Heart right ventricle (tissue), 16 donors: ENCODE measurements around the gene ZC3H12C. TPM values are rescaled to one million over a fixed set of nuclear protein-coding genes. Genes with fewer than 3 reads are reported as not detected.

Experiments
- ATAC-seq, 8 donors: fragments of 200-7000 bp; cut with Tn5 transposase; one replicate each; pipeline ENCODE4 v1.9.1; 2020; ENCODE audit warnings: mild to moderate bottlenecking in 8 of 8, moderate library complexity in 8 of 8, moderate number of reproducible peaks in 1 of 8
- DNase-seq, 2 donors: peaks; one replicate each; pipeline ENCODE4 v3.0.0-alpha.2; 2020
- H3K27ac ChIP-seq, 10 donors: fragments of 200-600 bp; sonication (generic) in 2 of 10; one replicate each; pipeline versions ENCODE4 v1.5.0 to v1.8.0; 2020 to 2022; ENCODE audit warnings: mild to moderate bottlenecking in 3 of 10
- H3K27me3 ChIP-seq, 7 donors: fragments of 200-600 bp; one replicate each; pipeline ENCODE4 v1.8.0; 2021 to 2022; ENCODE audit warnings: mild to moderate bottlenecking in 2 of 7
- H3K36me3 ChIP-seq, 9 donors: fragments of 200-600 bp; sonication (generic) in 1 of 9; one replicate each; pipeline versions ENCODE4 v1.5.0 to v1.8.0; 2020 to 2022; ENCODE audit warnings: mild to moderate bottlenecking in 2 of 9
- H3K4me1 ChIP-seq, 9 donors: fragments of 200-600 bp; sonication (generic) in 1 of 9; one replicate each; pipeline versions ENCODE4 v1.5.0 to v1.8.0; 2020 to 2022; ENCODE audit warnings: mild to moderate bottlenecking in 4 of 9
- H3K4me3 ChIP-seq, 10 donors: fragments of 200-600 bp; sonication (generic) in 2 of 10; one replicate each; pipeline versions ENCODE4 v1.5.0 to v1.8.0; 2020 to 2022; ENCODE audit warnings: mild to moderate bottlenecking in 7 of 10, moderate library complexity in 2 of 10
- H3K9me3 ChIP-seq, 11 donors: fragments of 200-600 bp in 10 of 11; sonication (generic) in 2 of 11; one replicate each; pipeline versions ENCODE4 v1.5.0 to v1.8.0; 2013 to 2022; ENCODE audit warnings: mild to moderate bottlenecking in 2 of 11, control low read depth in 1 of 11, moderate library complexity in 1 of 11
- WGBS, 2 donors: extraction: QIAGEN DNeasy Blood & Tissue Kit; methylation state at CpG; one replicate each; pipeline ENCODE4 v1.1.7; 2013; ENCODE audit warnings: inconsistent platforms in 1 of 2; 5-methylcytosine and 5-hydroxymethylcytosine counted together
- intact Hi-C, 10 donors: fragments of 100-400 bp; cut with DNase I; formaldehyde crosslinking; loops; one replicate each; pipeline versions ENCODE4 v1.11.1 to v1.14.2; 2022
- polyA plus RNA-seq, 2 donors: library from polyadenylated mRNA; stranded (reverse); fragments of 200-250 nt; gene quantifications; one replicate each; pipeline ENCODE4 v1.2.3, GENCODE V29; 2013
- total RNA-seq, 10 donors: library from RNA; stranded (reverse); fragmentation: NEBNext Ultra II Directional in 3 of 10; extraction: Animal tissue kit (Norgen Biotek cat#: 25700) in 3 of 10; gene quantifications; one replicate each; pipeline versions ENCODE4 v1.2.1 to v1.2.4, GENCODE V29; 2021 to 2023
- TF ChIP-seq, protein P1 (sequence below), 9 donors: fragments of 200-600 bp; sonication (generic) in 2 of 9; IDR thresholded peaks; one replicate each; pipeline versions ENCODE4 v1.5.0 to v1.8.0; 2021 to 2022; ENCODE audit warnings: antibody characterized with exemption in 9 of 9, mild to moderate bottlenecking in 5 of 9, moderate library complexity in 1 of 9
- donor health status: Arrhythmogenic right ventricular cardiomyopathy.
- donor health status: ischemic (EF 13 %, LVEDD 7.1; RV severe dilation, severe dysfunction).
- donor health status: healthy with polysubstance abuse.
- donor health status: DM: no; HTN: yes; CAD: no.
- donor health status: DM: no; HTN: no; CAD: no.
- donor health status: ischemic (EF 25% LVEDD 6.9; RV normal size, moderate dysfunction).
- donor health status: ischemic (EF 25% LVEDD 5.7; RV mildly dilated, moderate dysfunction).
- donor health status: healthy.
- donor health status: DM: yes; HTN: yes; CAD: no.
- donor health status: Ischemic cardiomyopathy.
- donor health status: ischemic (EF 35%, LVEDD 5.7; RV mildly dilated, moderate dysfunction).
- donor health status: nonischemic (EF 11% LVEDD 7.7; RV severe dilation, severe dysfunction).
- donor health status: DM: yes; HTN: yes; CAD: no.
- donor health status: PGD.
- donor health status: ischemic (EF 29% LVEDD 5.4; RV normal size, mild dysfunction).
- donor health status: nonischemic (EF 23%, LVEDD 6.1; RV moderate dilation, normal function).

Gene ZC3H12C
- total and polyA plus RNA-seq, 12 donors = 2.1 to 22.8 (median 20.1) TPM

DNA sequence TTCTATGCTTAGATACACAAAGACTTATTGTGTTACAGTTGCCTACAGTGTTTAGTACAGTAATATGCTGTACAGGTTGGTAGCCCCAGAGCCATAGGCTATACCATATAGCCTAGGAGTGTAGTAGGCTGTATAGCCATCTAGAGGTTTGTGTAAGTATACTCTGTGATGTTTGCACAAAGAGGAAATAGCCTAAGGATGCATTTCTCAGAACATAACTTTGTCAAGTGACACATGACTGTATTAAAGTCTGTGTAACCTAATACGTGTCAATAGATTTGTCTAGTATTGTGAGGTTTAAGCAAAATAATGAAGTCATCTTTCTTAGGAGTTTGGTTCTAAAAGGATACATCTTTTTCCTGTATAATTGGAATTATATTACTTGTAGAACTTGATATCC is 5.5 kb downstream of the ZC3H12C start:
- TF ChIP-seq, protein P1, sequence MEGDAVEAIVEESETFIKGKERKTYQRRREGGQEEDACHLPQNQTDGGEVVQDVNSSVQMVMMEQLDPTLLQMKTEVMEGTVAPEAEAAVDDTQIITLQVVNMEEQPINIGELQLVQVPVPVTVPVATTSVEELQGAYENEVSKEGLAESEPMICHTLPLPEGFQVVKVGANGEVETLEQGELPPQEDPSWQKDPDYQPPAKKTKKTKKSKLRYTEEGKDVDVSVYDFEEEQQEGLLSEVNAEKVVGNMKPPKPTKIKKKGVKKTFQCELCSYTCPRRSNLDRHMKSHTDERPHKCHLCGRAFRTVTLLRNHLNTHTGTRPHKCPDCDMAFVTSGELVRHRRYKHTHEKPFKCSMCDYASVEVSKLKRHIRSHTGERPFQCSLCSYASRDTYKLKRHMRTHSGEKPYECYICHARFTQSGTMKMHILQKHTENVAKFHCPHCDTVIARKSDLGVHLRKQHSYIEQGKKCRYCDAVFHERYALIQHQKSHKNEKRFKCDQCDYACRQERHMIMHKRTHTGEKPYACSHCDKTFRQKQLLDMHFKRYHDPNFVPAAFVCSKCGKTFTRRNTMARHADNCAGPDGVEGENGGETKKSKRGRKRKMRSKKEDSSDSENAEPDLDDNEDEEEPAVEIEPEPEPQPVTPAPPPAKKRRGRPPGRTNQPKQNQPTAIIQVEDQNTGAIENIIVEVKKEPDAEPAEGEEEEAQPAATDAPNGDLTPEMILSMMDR (IDR thresholded peaks at IDR 0.05) = no peak
- intact Hi-C loops = loop anchor here in 2 of 10 donors (10.0 kb wide), 3 partner anchors 124 to 336 kb away; no protein-coding TSS in a partner anchor
- Histone ChIP-seq H3K36me3 (no peaks in the 10 kb centered on the region), H3K9me3 (peaks cover 0 to 9% (median 0%) of the 10 kb centered on the region in 11 donors), H3K4me1 (peaks cover 0 to 33% (median 22%) of the 10 kb centered on the region in 9 donors), H3K27me3 (no peaks in the 10 kb centered on the region), H3K27ac (no peak overlapping the region), H3K4me3 (no peak overlapping the region)
- 83 to 86% methylated on average over 1 of the region's 1 CpG for WGBS, 2 donors
- ATAC-seq = no peak
- no peak for DNase-seq

DNA sequence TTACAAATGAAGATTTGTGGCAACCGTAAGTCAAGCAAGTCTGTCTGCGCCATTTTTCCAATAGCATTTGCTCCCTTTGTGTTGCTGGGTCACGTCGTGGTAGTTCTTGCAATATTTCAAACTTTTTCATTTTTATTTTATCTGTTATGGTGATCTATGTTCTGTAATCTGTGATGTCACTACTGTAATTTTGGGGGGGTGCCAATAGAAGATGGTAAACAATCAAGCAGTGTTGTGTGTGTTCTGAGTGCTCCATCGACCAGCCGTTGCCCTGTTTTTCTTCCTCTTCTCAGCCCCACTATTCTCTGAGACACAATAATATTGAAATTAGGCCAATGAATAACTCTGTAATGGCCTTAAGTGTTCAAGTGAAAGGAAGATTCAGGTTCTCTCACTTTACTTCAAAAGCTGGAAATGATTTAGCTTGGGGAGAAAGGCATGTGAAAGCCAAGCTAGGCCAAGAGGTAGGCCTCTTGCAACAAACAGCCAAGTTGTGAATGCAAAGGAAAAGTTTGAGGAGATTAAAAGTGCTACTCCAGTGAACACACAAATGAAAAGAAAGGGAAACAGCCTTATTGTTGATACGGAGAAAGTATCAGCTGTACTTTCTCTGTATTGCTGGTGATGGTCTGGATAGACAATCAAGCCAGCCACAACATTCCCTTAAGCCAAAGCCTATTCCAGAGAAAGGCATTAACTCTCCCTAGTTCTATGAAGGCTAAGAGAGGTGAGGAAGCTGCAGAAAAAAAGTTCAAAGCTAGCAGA is 7.5 kb downstream of the ZC3H12C start:
- Histone ChIP-seq H3K36me3 (no peaks in the 10 kb centered on the region), H3K27me3 (no peaks in the 10 kb centered on the region), H3K9me3 (peaks cover 0 to 9% (median 0%) of the 10 kb centered on the region in 11 donors), H3K27ac (peak overlapping the region in 2 of 10 donors; percentile 4 to 15), H3K4me1 (peaks cover 0 to 19% (median 5%) of the 10 kb centered on the region in 9 donors), H3K4me3 (no peak overlapping the region)
- 83 to 85% methylated on average over 7 of the region's 7 CpGs for WGBS, 2 donors
- intact Hi-C loops = no loop called here
- ATAC-seq (no peak), DNase-seq (no peak)
- TF ChIP-seq, protein P1 (IDR thresholded peaks at IDR 0.05) = no peak

DNA sequence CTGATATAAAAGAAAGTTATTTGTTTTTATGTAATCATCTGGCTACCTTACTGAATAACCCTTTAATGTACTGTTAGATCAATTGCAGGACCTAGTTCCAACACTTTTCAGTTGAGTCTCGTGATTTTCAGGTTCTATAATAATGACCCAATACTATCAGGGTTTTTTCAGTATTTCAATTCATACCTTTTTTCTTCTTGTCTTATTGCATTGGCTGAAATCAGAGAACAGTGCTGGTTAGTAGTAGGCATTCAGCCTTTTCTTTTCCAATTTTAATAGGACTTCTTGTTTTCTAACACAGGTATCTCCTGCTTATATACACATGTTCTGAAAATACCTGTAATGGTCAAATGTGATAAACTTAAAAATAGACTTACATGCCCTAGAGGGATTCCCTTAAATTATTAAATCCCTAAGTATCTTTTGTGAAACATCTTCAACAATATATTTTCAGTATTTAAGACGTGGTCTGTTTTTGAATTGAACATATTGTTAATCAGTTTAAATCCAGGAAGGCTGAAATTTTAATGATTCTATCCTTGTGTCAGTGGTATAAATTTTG is 13.6 kb downstream of the ZC3H12C start:
- intact Hi-C loops = no loop called here

DNA sequence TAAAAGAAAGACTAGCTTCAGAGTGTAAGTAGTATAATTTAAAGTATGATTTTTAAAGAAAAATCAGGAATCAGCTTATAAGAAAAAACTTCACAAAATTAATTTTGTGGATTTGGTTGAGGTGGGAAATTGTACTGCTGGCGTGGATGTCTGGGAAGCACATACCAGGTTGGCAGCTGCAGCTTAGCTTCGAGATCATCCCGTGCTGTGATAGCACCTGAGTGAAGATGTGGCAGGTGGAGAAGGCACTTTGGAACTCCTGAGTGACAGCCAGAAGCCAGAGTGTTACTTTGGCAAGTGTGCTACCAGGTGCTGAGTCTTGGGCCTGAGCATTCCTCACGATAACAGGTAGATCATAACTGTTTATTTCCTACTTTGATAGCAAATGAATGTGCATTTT is 17.7 kb downstream of the ZC3H12C start:
- TF ChIP-seq, protein P1 (IDR thresholded peaks at IDR 0.05) = no peak
- ATAC-seq (no peak), DNase-seq (no peak)
- peaks cover 0 to 15% (median 8%) of the 10 kb centered on the region in 11 donors for H3K9me3 ChIP-seq
- no peaks in the 10 kb centered on the region for H3K27me3 ChIP-seq
- peaks cover 0 to 21% (median 8%) of the 10 kb centered on the region in 9 donors for H3K4me1 ChIP-seq
- no peak overlapping the region for H3K4me3 ChIP-seq
- H3K27ac ChIP-seq = no peak overlapping the region
- intact Hi-C loops = no loop called here
- 94% methylated on average over 4 of the region's 4 CpGs for WGBS, 2 donors
- H3K36me3 ChIP-seq = peaks cover 0 to 8% (median 2%) of the 10 kb centered on the region in 9 donors

More for the DNA sequence above, 13.6 kb downstream of the ZC3H12C start:
- H3K4me1 ChIP-seq = peaks cover 0 to 12% (median 0%) of the 10 kb centered on the region in 9 donors
- DNase-seq = no peak
- no peak for ATAC-seq
- TF ChIP-seq, protein P1 (IDR thresholded peaks at IDR 0.05) = no peak
- peaks cover 0 to 18% (median 8%) of the 10 kb centered on the region in 11 donors for H3K9me3 ChIP-seq
- 98 to 99% methylated on average over 2 of the region's 2 CpGs for WGBS, 2 donors
- no peak overlapping the region for H3K27ac ChIP-seq
- H3K4me3 ChIP-seq = no peak overlapping the region
- H3K36me3 ChIP-seq = peaks cover 0 to 3% (median 0%) of the 10 kb centered on the region in 9 donors
- H3K27me3 ChIP-seq = no peaks in the 10 kb centered on the region
